H9 (cell line): ENCODE data around the gene USB1. TPM values are rescaled to one million over a fixed set of nuclear protein-coding genes. Genes with fewer than 3 reads are reported as not detected.

Source experiments
- DNase-seq: peaks from one replicate; pipeline ENCODE4 v3.0.0-alpha.2; 2017
- H2AFZ ChIP-seq: one replicate; pipeline ENCODE4 v1.6.1; 2013; ENCODE audit warnings: mild to moderate bottlenecking, low read length, control low read depth, moderate library complexity
- H2AK5ac ChIP-seq: 2 replicates; pipeline ENCODE4 v1.6.1; 2013; ENCODE audit warnings: low read length, control low read depth, mixed read lengths; ENCODE audit not compliant: insufficient read length
- H2BK120ac ChIP-seq: one replicate; pipeline ENCODE4 v1.6.1; 2013; ENCODE audit warnings: low read depth, mild to moderate bottlenecking, low read length, control low read depth, inconsistent platforms; ENCODE audit not compliant: poor library complexity, severe bottlenecking
- H2BK12ac ChIP-seq: 2 replicates; pipeline ENCODE4 v1.6.1; 2013; ENCODE audit warnings: low read length, control low read depth, mixed read lengths, low read depth; ENCODE audit not compliant: insufficient read length
- H2BK15ac ChIP-seq: 2 replicates; pipeline ENCODE4 v1.6.1; 2013; ENCODE audit warnings: low read depth, low read length, control low read depth
- H2BK20ac ChIP-seq: one replicate; pipeline ENCODE4 v1.6.1; 2013; ENCODE audit warnings: low read depth, mild to moderate bottlenecking, low read length, control low read depth, inconsistent platforms; ENCODE audit not compliant: poor library complexity, severe bottlenecking
- H2BK5ac ChIP-seq: 2 replicates; pipeline ENCODE4 v1.6.1; 2013; ENCODE audit warnings: low read length, control low read depth, mixed read lengths; ENCODE audit not compliant: insufficient read length
- H3K14ac ChIP-seq: 2 replicates; pipeline ENCODE4 v1.6.1; 2013; ENCODE audit warnings: low read length, control low read depth; ENCODE audit not compliant: insufficient read depth
- H3K18ac ChIP-seq: 2 replicates; pipeline ENCODE4 v1.6.1; 2013; ENCODE audit warnings: low read depth, mild to moderate bottlenecking, mixed read lengths, low read length, control low read depth; ENCODE audit not compliant: insufficient read length
- H3K23ac ChIP-seq: 2 replicates; pipeline ENCODE4 v1.6.1; 2013; ENCODE audit warnings: low read length, control low read depth, mixed read lengths, low read depth; ENCODE audit not compliant: insufficient read length
- H3K23me2 ChIP-seq: 2 replicates; pipeline ENCODE4 v1.6.1; 2013; ENCODE audit warnings: low read depth, mild to moderate bottlenecking, mixed read lengths, low read length, control low read depth; ENCODE audit not compliant: insufficient read length, poor library complexity, severe bottlenecking
- H3K27ac ChIP-seq: 2 replicates; pipeline ENCODE4 v1.5.1; 2013; ENCODE audit warnings: low read length, control low read depth, mixed read lengths, low read depth; ENCODE audit not compliant: insufficient read length
- H3K27me3 ChIP-seq: 2 replicates; pipeline ENCODE4 v1.6.1; 2013; ENCODE audit warnings: low read length, control low read depth, inconsistent platforms; ENCODE audit not compliant: insufficient read depth
- H3K4ac ChIP-seq: 2 replicates; pipeline ENCODE4 v1.6.1; 2013; ENCODE audit warnings: low read depth, mild to moderate bottlenecking, control low read depth, inconsistent platforms, low read length, moderate library complexity
- H3K4me1 ChIP-seq: 2 replicates; pipeline ENCODE4 v1.6.1; 2013; ENCODE audit warnings: low read length, control low read depth, inconsistent platforms; ENCODE audit not compliant: insufficient read depth
- H3K4me2 ChIP-seq: 2 replicates; pipeline ENCODE4 v1.6.1; 2013; ENCODE audit warnings: low read length, control low read depth, mixed read lengths; ENCODE audit not compliant: insufficient read length, insufficient read depth
- H3K56ac ChIP-seq: 2 replicates; pipeline ENCODE4 v1.6.1; 2013; ENCODE audit warnings: low read depth, mild to moderate bottlenecking, mixed read lengths, low read length, control low read depth; ENCODE audit not compliant: insufficient read length
- H3K79me1 ChIP-seq: 2 replicates; pipeline ENCODE4 v1.6.1; 2013; ENCODE audit warnings: low read depth, mild to moderate bottlenecking, moderate library complexity, low read length, control low read depth, inconsistent platforms; ENCODE audit not compliant: insufficient read depth, poor library complexity, severe bottlenecking
- H3K79me2 ChIP-seq: 2 replicates; pipeline ENCODE4 v1.6.1; 2013; ENCODE audit warnings: low read length, control low read depth, inconsistent platforms; ENCODE audit not compliant: insufficient read depth
- H3K9ac ChIP-seq: 2 replicates; pipeline ENCODE4 v1.6.1; 2013; ENCODE audit warnings: low read length, control low read depth, mixed read lengths; ENCODE audit not compliant: insufficient read length; ENCODE audit errors: extremely low read depth
- H3K9me3 ChIP-seq: one replicate; pipeline ENCODE4 v1.6.1; 2013; ENCODE audit warnings: low read depth, low read length, inconsistent platforms; ENCODE audit not compliant: control insufficient read depth
- H3T11ph ChIP-seq: one replicate; pipeline ENCODE4 v1.6.1; 2013; ENCODE audit warnings: mild to moderate bottlenecking, low read length, control low read depth, inconsistent platforms
- H4K20me1 ChIP-seq: one replicate; pipeline ENCODE4 v1.6.1; 2013; ENCODE audit not compliant: control insufficient read depth, insufficient read length, insufficient read depth
- H4K5ac ChIP-seq: 2 replicates; pipeline ENCODE4 v1.6.1; 2013; ENCODE audit warnings: low read depth, mild to moderate bottlenecking, mixed read lengths, low read length, control low read depth; ENCODE audit not compliant: insufficient read length
- H4K8ac ChIP-seq: replicated peaks from 2 replicates; pipeline ENCODE4 v1.6.1; 2013; ENCODE audit warnings: low read length, control low read depth, mixed read lengths, low read depth; ENCODE audit not compliant: insufficient read length
- H4K91ac ChIP-seq: 2 replicates; pipeline ENCODE4 v1.6.1; 2013; ENCODE audit warnings: low read depth, mild to moderate bottlenecking, moderate library complexity, mixed read lengths, low read length, control low read depth; ENCODE audit not compliant: insufficient read length
- H3K27ac Mint-ChIP-seq, 3 experiments: 2 replicates in 2 of 3; 3 replicates in 1 of 3; pipeline ENCODE4 v1.8.0; 2020 to 2021; ENCODE audit warnings: mixed read lengths in 3 of 3, mild to moderate bottlenecking in 1 of 3, moderate library complexity in 1 of 3
- H3K27me3 Mint-ChIP-seq: 2 replicates; pipeline ENCODE4 v1.8.0; 2021; ENCODE audit warnings: low read depth, mild to moderate bottlenecking, moderate library complexity, mixed read lengths
- H3K36me3 Mint-ChIP-seq, 3 experiments: 2 replicates in 2 of 3; 3 replicates in 1 of 3; pipeline ENCODE4 v1.8.0; 2020 to 2021; ENCODE audit warnings: low read depth in 3 of 3, mixed read lengths in 3 of 3; ENCODE audit not compliant: insufficient read depth in 1 of 3
- H3K4me1 Mint-ChIP-seq, 2 experiments: 2 replicates each; pipeline ENCODE4 v1.8.0; 2020; ENCODE audit warnings: mixed read lengths in 2 of 2
- H3K4me3 Mint-ChIP-seq, 2 experiments: 2 replicates in 1 of 2; 3 replicates in 1 of 2; pipeline ENCODE4 v1.8.0; 2020 to 2021; ENCODE audit warnings: mild to moderate bottlenecking in 2 of 2, mixed read lengths in 2 of 2, moderate library complexity in 1 of 2
- H3K9me3 Mint-ChIP-seq, 2 experiments: 2 replicates in 1 of 2; 3 replicates in 1 of 2; pipeline ENCODE4 v1.8.0; 2020; ENCODE audit warnings: mild to moderate bottlenecking in 2 of 2, mixed read lengths in 2 of 2, moderate library complexity in 1 of 2
- WGBS: extraction: QIAGEN DNeasy Blood & Tissue Kit; methylation state at CpG from one replicate; pipeline ENCODE4 v1.1.7; 2013; ENCODE audit warnings: missing lambda C conversion rate, low lambda C conversion rate, mixed read lengths; ENCODE audit not compliant: insufficient read length; ENCODE audit errors: extremely low coverage; 5-methylcytosine and 5-hydroxymethylcytosine counted together
- total RNA-seq: library from RNA; stranded (reverse); gene quantifications from 2 replicates; pipeline ENCODE4 v1.2.1, GENCODE V29; 2021
- TF ChIP-seq, protein P1 (sequence below): fragments of 200-600 bp; sonication (generic); conservative IDR thresholded peaks from 3 replicates; pipeline ENCODE4 v1.8.0; 2021; ENCODE audit warnings: antibody characterized with exemption, mild to moderate bottlenecking

The USB1 gene
- total RNA-seq, 1 experiment from 2014 or later: 65.0 TPM

DNA sequence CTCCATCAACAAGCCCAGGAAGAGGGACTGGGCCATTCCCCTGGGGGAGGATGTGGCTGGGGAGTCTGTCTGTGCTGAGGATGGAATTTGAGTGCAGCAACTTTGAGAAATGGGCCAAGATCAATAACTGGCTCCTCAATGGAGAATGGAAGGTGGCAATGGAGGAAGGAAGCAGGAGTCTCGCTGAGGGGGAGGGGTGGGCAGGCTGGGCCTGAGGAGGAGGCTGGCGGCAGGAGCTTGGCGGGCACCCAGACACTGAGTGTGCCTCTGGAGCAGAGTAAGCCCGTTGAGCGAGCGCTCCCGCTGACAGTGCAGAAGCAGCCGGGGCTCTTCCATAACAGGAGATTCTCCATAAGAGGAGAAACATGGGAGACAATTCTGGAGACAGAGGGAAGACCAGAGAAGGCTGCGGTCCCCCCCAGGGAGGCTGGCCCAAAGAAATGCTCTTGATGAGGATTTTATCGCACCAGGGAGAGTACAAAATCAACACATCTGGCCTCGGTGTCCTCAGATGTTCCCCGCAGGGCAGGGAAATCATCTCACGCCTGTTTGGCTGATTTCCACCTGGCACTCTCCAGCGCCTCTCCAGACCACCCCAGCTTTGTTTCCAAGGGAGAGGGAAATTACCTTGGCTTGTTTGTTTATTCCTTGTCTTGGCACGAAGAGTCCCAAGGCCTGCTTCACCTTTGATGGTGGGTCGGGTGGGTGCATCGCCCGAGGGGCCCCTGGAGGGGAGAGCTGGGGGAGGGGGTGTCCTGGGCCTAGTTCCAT is 21.6 kb downstream of the USB1 start:
- H3K23me2 ChIP-seq: peaks cover 13% of the 10 kb centered on the region
- peak overlapping the region in 1 of 2 experiments; percentile 10; a peak in 1 of 5 replicates for H3K4me3 Mint-ChIP-seq
- TF ChIP-seq, protein P1, sequence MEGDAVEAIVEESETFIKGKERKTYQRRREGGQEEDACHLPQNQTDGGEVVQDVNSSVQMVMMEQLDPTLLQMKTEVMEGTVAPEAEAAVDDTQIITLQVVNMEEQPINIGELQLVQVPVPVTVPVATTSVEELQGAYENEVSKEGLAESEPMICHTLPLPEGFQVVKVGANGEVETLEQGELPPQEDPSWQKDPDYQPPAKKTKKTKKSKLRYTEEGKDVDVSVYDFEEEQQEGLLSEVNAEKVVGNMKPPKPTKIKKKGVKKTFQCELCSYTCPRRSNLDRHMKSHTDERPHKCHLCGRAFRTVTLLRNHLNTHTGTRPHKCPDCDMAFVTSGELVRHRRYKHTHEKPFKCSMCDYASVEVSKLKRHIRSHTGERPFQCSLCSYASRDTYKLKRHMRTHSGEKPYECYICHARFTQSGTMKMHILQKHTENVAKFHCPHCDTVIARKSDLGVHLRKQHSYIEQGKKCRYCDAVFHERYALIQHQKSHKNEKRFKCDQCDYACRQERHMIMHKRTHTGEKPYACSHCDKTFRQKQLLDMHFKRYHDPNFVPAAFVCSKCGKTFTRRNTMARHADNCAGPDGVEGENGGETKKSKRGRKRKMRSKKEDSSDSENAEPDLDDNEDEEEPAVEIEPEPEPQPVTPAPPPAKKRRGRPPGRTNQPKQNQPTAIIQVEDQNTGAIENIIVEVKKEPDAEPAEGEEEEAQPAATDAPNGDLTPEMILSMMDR: no peak
- H3K4me1 ChIP-seq: peaks cover 6% of the 10 kb centered on the region; the same call in 1 of the 2 replicates
- no peak overlapping the region for H2BK15ac ChIP-seq
- no peak overlapping the region for H3K18ac ChIP-seq
- H3K14ac ChIP-seq: no peak overlapping the region
- no peak overlapping the region for H2BK20ac ChIP-seq
- H3K27ac Mint-ChIP-seq: no peak overlapping the region
- no CpG with 5 or more reads among the region's 18 CpGs for WGBS
- H3K56ac ChIP-seq: no peak overlapping the region
- no peak overlapping the region for H3T11ph ChIP-seq
- no peak overlapping the region for H4K91ac ChIP-seq
- H3K9ac ChIP-seq: no peak overlapping the region
- no peak overlapping the region for H2BK120ac ChIP-seq
- no peak overlapping the region for H2AFZ ChIP-seq
- no peak overlapping the region for H4K8ac ChIP-seq
- H3K9me3 ChIP-seq: no peaks in the 10 kb centered on the region
- H3K4me2 ChIP-seq: no peak overlapping the region
- no peaks in the 10 kb centered on the region for H3K27me3 ChIP-seq
- H3K27ac ChIP-seq: no peak overlapping the region
- no peak overlapping the region for H2AK5ac ChIP-seq
- no peaks in the 10 kb centered on the region for H4K20me1 ChIP-seq
- H3K79me2 ChIP-seq: no peaks in the 10 kb centered on the region
- DNase-seq: no peak
- H3K4me1 Mint-ChIP-seq: peaks cover 24 to 36% of the 10 kb centered on the region in 2 experiments
- H3K36me3 Mint-ChIP-seq: peaks cover 0 to 2% (median 0%) of the 10 kb centered on the region in 3 experiments; a peak in 2 of 7 replicates
- no peak overlapping the region for H3K23ac ChIP-seq
- H3K79me1 ChIP-seq: no peaks in the 10 kb centered on the region
- H3K27me3 Mint-ChIP-seq: peaks cover 12% of the 10 kb centered on the region
- no peaks in the 10 kb centered on the region for H3K9me3 Mint-ChIP-seq
- H2BK5ac ChIP-seq: no peak overlapping the region
- no peak overlapping the region for H3K4ac ChIP-seq
- H4K5ac ChIP-seq: no peak overlapping the region
- H2BK12ac ChIP-seq: no peak overlapping the region
